Fibroblast of lung (primary cell): ENCODE data around the gene S100A7A. TPM values are rescaled to one million over a fixed set of nuclear protein-coding genes. Genes with fewer than 3 reads are reported as not detected.
A peak's percentile ranks its signal among the peaks of the same experiment; 100 is the strongest.

Experiments used
- DNase-seq, 2 donors: peaks; one replicate each; pipeline versions ENCODE4 v3.0.0 to v3.0.0-alpha.2; 2010; ENCODE audit warnings: low read depth in 2 of 2
- H2AFZ ChIP-seq: 2 replicates; pipeline ENCODE4 v1.5.1; 2012; ENCODE audit warnings: low read length, control low read depth, inconsistent platforms
- H3K27ac ChIP-seq: 2 replicates; pipeline ENCODE4 v1.5.1; 2011; ENCODE audit warnings: low read length, control low read depth; ENCODE audit not compliant: insufficient read depth
- H3K27me3 ChIP-seq: 2 replicates; pipeline ENCODE4 v1.5.1; 2011; ENCODE audit warnings: mild to moderate bottlenecking, low read length; ENCODE audit not compliant: control insufficient read depth, insufficient read depth
- H3K36me3 ChIP-seq: 2 replicates; pipeline ENCODE4 v1.5.1; 2011; ENCODE audit warnings: low read length; ENCODE audit not compliant: control insufficient read depth, insufficient read depth
- H3K4me1 ChIP-seq: 2 replicates; pipeline ENCODE4 v1.5.1; 2011; ENCODE audit warnings: low read length; ENCODE audit not compliant: control insufficient read depth, insufficient read depth; ENCODE audit errors: extremely low read depth
- H3K4me2 ChIP-seq: 2 replicates; pipeline ENCODE4 v1.5.1; 2011; ENCODE audit warnings: low read length, control low read depth; ENCODE audit not compliant: insufficient read depth; ENCODE audit errors: extremely low read depth
- H3K4me3 ChIP-seq, 4 experiments: fragments of 200-600 bp in 1 of 4; sonication (generic) in 1 of 4; replicated peaks in 1 of 4; 2 replicates each; pipeline ENCODE4 v1.5.1; 2011 to 2016; ENCODE audit warnings: low read length in 4 of 4, low read depth in 3 of 4, mild to moderate bottlenecking in 3 of 4, control low read depth in 2 of 4, inconsistent platforms in 1 of 4, mixed read lengths in 1 of 4; ENCODE audit not compliant: insufficient read depth in 1 of 4; ENCODE audit errors: control extremely low read depth in 1 of 4
- H3K79me2 ChIP-seq: 2 replicates; pipeline ENCODE4 v1.5.1; 2012; ENCODE audit warnings: mild to moderate bottlenecking, low read length, inconsistent platforms; ENCODE audit not compliant: control insufficient read depth, insufficient read depth
- H3K9ac ChIP-seq: 2 replicates; pipeline ENCODE4 v1.5.1; 2011; ENCODE audit warnings: mild to moderate bottlenecking, low read length, control low read depth; ENCODE audit not compliant: insufficient read depth
- H3K9me3 ChIP-seq: 2 replicates; pipeline ENCODE4 v1.5.1; 2012; ENCODE audit warnings: low read depth, low read length; ENCODE audit not compliant: control insufficient read depth, insufficient read depth
- H4K20me1 ChIP-seq: 2 replicates; pipeline ENCODE4 v1.5.1; 2011; ENCODE audit warnings: low read length; ENCODE audit not compliant: control insufficient read depth, insufficient read depth; ENCODE audit errors: extremely low read depth
- CTCF ChIP-seq, 2 donors: IDR thresholded peaks in 1 of 2; conservative IDR thresholded peaks in 1 of 2; 1 replicate in 1 of 2; 2 replicates in 1 of 2; pipeline ENCODE4 v1.5.1; 2011 to 2012; ENCODE audit warnings: low read length in 2 of 2, control low read depth in 1 of 2, inconsistent platforms in 1 of 2, low read depth in 1 of 2, mild to moderate bottlenecking in 1 of 2
- EZH2 ChIP-seq: IDR thresholded peaks from 2 replicates; pipeline ENCODE4 v1.5.1; 2012; ENCODE audit warnings: low read length, control low read depth, mild to moderate bottlenecking; ENCODE audit errors: missing control alignments
- polyA plus RNA-seq, 2 donors: library from polyadenylated mRNA; depleted of rRNA in 1 of 2; stranded (reverse) in 1 of 2; unstranded in 1 of 2; fragments of >200 nt; gene quantifications; 2 replicates each; pipeline ENCODE4 v1.2.1, GENCODE V29; 2011 to 2012; ENCODE audit warnings: missing spikeins in 1 of 2
- total RNA-seq: library from RNA; depleted of rRNA; stranded (reverse); fragments of >200 nt; gene quantifications from 2 replicates; pipeline ENCODE4 v1.2.1, GENCODE V29; 2014

Gene S100A7A
- total and polyA plus RNA-seq, 2 donors (not counting 1 experiment from before 2014, with no cell fraction given), result not detected

- Histone ChIP-seq H3K27ac (no peak overlapping the region), H3K9me3 (no peaks in the 10 kb centered on the region), H2AFZ (no peak overlapping the region), H3K4me3 (no peak overlapping the region), H3K27me3 (peaks cover 3% of the 10 kb centered on the region), H4K20me1 (no peaks in the 10 kb centered on the region), H3K4me2 (no peak overlapping the region), H3K9ac (no peak overlapping the region), H3K4me1 (no peaks in the 10 kb centered on the region), H3K36me3 (no peaks in the 10 kb centered on the region), H3K79me2 (no peaks in the 10 kb centered on the region)
- DNase-seq, result no peak
- TF ChIP-seq EZH2, result no peak
- TF ChIP-seq CTCF (conservative IDR thresholded peaks at IDR 0.05 in 1 of 2, IDR thresholded peaks at IDR 0.05 in 1 of 2; ENCODE audit: low read depth in 1 of 2, low read length in 2 of 2), result no peak
Measured at GRCh38 chr1:153374071-153374470, 42.2 kb upstream of the S100A7A start.

GRCh38 chr1:153375511-153375910 is 40.8 kb upstream of the S100A7A start, which contains the start of gene S100A12:
S100A12 (minus strand) TSS chr1:153375621; CDS start chr1:153374592, 1,029 bp downstream.
- H3K36me3 ChIP-seq, result no peaks in the 10 kb centered on the region
- no peaks in the 10 kb centered on the region for H3K4me1 ChIP-seq
- H3K4me2 ChIP-seq, result no peak within 1 kb of the TSS
- H3K9me3 ChIP-seq, result no peaks in the 10 kb centered on the region
- no peaks in the 10 kb centered on the region for H4K20me1 ChIP-seq
- no peaks in the 10 kb centered on the region for H3K79me2 ChIP-seq
- peak; percentile 54 to 91 for DNase-seq
- no peak within 1 kb of the TSS for H2AFZ ChIP-seq
- H3K4me3 ChIP-seq, result no peak within 1 kb of the TSS
- no peak within 1 kb of the TSS for H3K9ac ChIP-seq
- H3K27ac ChIP-seq, result no peak within 1 kb of the TSS
- peaks cover 3% of the 10 kb centered on the region for H3K27me3 ChIP-seq
- TF ChIP-seq EZH2, result no peak
- TF ChIP-seq CTCF (conservative IDR thresholded peaks at IDR 0.05 in 1 of 2, IDR thresholded peaks at IDR 0.05 in 1 of 2; ENCODE audit: low read depth in 1 of 2, low read length in 2 of 2), result no peak

DNA sequence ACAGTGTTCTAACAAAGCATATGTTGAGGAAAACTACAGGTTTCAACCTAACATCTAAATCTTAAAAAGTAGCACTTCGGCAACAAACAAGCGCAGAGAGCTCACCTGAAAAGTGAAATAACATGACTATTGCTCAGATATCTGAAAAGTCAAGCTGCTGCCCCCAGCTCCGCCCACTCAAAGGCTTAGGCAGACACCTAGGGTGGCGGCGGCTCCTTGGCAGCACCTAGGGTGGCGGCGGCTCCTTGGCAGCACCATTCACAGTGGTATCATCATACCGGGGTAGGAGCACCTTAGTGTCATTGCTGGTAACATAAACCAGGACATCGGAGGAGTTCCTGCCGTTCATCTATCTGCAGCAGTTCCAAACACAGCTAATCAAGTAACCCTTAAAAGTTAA is 36.7 kb upstream of the S100A7A start:
- Histone ChIP-seq H3K9me3 (no peaks in the 10 kb centered on the region), H3K27me3 (no peaks in the 10 kb centered on the region), H2AFZ (no peak overlapping the region), H3K4me3 (no peak overlapping the region), H3K79me2 (no peaks in the 10 kb centered on the region), H3K27ac (no peak overlapping the region), H3K4me1 (no peaks in the 10 kb centered on the region), H3K4me2 (no peak overlapping the region), H4K20me1 (no peaks in the 10 kb centered on the region), H3K9ac (no peak overlapping the region), H3K36me3 (no peaks in the 10 kb centered on the region)
- TF ChIP-seq CTCF (conservative IDR thresholded peaks at IDR 0.05 in 1 of 2, IDR thresholded peaks at IDR 0.05 in 1 of 2; ENCODE audit: low read depth in 1 of 2, low read length in 2 of 2) (no peak), EZH2 (no peak)
- no peak for DNase-seq
